ENCODE data around the gene WDFY3.

WDFY3 gene

DNA sequence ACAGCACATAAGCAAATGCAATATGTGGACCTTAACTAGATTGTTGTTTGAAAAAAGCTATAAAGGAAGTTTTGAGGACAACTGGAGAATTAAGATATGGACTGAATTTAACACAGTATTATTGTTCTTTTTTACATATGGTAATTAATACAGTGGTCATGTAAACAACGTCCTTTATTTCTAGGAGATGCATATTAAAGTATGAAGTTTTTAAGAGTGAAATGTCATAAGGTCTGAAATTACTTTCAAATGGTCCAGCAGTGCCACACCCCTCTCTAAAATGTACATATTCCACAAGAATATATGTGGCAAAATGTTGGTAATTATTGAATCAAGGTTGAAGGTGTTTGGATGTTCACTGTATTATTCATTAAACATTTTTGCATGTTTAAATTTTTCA, 40.9 kb downstream of the WDFY3 start:
- Histone ChIP-seq H3K9me3 (ENCODE audit: severe bottlenecking) (no peaks in the 10 kb centered on the region), H3K4me1 (ENCODE audit: insufficient read depth, poor library complexity, severe bottlenecking) (peaks cover 7% of the 10 kb centered on the region), H3K4me3 (ENCODE audit: severe bottlenecking) (no peak overlapping the region), H3K36me3 (ENCODE audit: low read depth) (peaks cover 22% of the 10 kb centered on the region), H3K27me3 (ENCODE audit: insufficient read depth, poor library complexity, severe bottlenecking) (no peaks in the 10 kb centered on the region), H3K27ac (ENCODE audit: poor library complexity, severe bottlenecking) (no peak overlapping the region)
- TF ChIP-seq, protein P1, sequence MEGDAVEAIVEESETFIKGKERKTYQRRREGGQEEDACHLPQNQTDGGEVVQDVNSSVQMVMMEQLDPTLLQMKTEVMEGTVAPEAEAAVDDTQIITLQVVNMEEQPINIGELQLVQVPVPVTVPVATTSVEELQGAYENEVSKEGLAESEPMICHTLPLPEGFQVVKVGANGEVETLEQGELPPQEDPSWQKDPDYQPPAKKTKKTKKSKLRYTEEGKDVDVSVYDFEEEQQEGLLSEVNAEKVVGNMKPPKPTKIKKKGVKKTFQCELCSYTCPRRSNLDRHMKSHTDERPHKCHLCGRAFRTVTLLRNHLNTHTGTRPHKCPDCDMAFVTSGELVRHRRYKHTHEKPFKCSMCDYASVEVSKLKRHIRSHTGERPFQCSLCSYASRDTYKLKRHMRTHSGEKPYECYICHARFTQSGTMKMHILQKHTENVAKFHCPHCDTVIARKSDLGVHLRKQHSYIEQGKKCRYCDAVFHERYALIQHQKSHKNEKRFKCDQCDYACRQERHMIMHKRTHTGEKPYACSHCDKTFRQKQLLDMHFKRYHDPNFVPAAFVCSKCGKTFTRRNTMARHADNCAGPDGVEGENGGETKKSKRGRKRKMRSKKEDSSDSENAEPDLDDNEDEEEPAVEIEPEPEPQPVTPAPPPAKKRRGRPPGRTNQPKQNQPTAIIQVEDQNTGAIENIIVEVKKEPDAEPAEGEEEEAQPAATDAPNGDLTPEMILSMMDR (IDR thresholded peaks at IDR 0.05; ENCODE audit: poor library complexity, severe bottlenecking) = no peak
- no peak for DNase-seq (ENCODE audit: low spot score)
- ATAC-seq (ENCODE audit: low read depth) = no peak

DNA sequence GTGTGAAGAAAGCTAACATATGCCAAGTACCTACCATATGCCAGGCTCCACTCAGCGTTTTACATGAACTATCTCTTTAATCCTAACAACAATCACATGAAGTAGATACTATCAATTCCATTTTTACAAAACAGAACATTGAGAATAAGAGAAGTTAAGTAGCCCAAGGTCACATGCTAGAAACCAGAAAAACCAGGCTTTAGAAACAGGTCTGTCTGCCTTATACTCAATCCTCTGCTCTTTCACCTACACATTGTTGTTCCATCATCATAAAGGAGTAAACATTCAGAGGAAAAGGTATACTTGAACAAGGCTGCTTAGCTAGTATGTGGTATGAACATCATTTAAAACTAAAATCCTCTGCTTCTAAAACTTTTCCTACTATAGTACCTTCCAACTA, 42.1 kb downstream of the WDFY3 start:
- Histone ChIP-seq H3K27ac (ENCODE audit: poor library complexity, severe bottlenecking) (no peak overlapping the region), H3K9me3 (ENCODE audit: severe bottlenecking) (no peaks in the 10 kb centered on the region), H3K36me3 (ENCODE audit: low read depth) (peaks cover 25% of the 10 kb centered on the region; the same call in 1 of the 2 replicates), H3K4me3 (ENCODE audit: severe bottlenecking) (no peak overlapping the region), H3K4me1 (ENCODE audit: insufficient read depth, poor library complexity, severe bottlenecking) (peaks cover 17% of the 10 kb centered on the region), H3K27me3 (ENCODE audit: insufficient read depth, poor library complexity, severe bottlenecking) (no peaks in the 10 kb centered on the region)
- DNase-seq (ENCODE audit: low spot score) (no peak), ATAC-seq (ENCODE audit: low read depth) (no peak)
- TF ChIP-seq, protein P1 (IDR thresholded peaks at IDR 0.05; ENCODE audit: poor library complexity, severe bottlenecking) = no peak

DNA sequence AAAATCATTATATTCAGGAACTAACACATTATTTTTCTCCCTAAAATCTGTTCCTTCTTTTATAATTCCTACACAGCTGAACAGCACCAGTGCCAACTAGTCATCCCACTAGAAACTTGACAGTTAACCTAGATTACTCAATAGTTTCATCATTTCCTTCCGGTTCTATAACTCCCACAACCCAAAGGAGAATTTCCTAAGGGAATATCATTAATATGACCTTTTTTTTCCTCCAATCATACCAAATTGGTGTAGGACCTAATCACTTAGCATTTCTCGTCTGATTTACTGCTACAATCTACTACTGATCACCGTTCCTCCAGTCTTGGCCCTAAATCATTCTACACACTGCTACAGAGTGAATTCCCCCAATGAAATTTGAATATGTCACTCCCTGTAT, 45.9 kb downstream of the WDFY3 start:
- Histone ChIP-seq H3K4me1 (ENCODE audit: insufficient read depth, poor library complexity, severe bottlenecking) (peaks cover 24% of the 10 kb centered on the region), H3K4me3 (ENCODE audit: severe bottlenecking) (no peak overlapping the region), H3K27ac (ENCODE audit: poor library complexity, severe bottlenecking) (peak overlapping the region; percentile 67), H3K27me3 (ENCODE audit: insufficient read depth, poor library complexity, severe bottlenecking) (no peaks in the 10 kb centered on the region), H3K36me3 (ENCODE audit: low read depth) (peaks cover 13% of the 10 kb centered on the region; the same call in 1 of the 2 replicates), H3K9me3 (ENCODE audit: severe bottlenecking) (no peaks in the 10 kb centered on the region)
- DNase-seq (ENCODE audit: low spot score) = no peak
- TF ChIP-seq, protein P1 (IDR thresholded peaks at IDR 0.05; ENCODE audit: poor library complexity, severe bottlenecking) = no peak
- peak; percentile 71 for ATAC-seq (ENCODE audit: low read depth)

DNA sequence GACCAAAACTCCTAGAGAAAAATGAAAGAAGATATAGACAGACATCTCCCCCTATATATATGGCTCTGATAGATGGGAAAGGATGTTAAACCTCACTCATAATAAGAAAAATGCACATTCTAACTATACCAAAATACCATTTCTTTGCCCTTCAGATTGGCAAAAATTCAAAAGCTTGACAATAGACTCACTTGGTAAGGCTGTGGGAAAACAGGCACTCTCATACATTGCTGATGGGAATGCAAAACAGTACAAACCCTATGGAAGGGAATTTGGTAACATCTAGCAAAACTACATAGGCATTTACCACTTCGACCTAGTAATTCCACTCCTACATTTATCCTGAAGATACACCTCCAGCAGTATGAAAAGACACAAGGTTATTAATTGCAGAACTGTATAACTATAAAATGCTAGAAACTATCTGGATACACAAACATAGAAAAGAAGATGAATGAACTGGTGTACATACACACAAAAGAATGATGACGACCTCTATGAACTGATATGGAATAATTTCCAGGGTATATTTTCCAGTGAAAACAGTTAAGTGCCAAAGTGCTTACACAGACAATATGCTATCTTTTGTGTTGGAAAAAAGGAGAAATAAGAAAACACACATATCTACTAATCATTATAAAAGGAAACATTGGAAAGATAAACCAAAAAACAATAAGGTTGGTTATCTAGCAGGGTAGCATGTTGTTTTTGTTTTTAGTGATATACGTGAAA, 48.5 kb downstream of the WDFY3 start:
- Histone ChIP-seq H3K4me3 (ENCODE audit: severe bottlenecking) (no peak overlapping the region), H3K9me3 (ENCODE audit: severe bottlenecking) (no peaks in the 10 kb centered on the region), H3K27ac (ENCODE audit: poor library complexity, severe bottlenecking) (no peak overlapping the region), H3K36me3 (ENCODE audit: low read depth) (peaks cover 13% of the 10 kb centered on the region), H3K27me3 (ENCODE audit: insufficient read depth, poor library complexity, severe bottlenecking) (no peaks in the 10 kb centered on the region), H3K4me1 (ENCODE audit: insufficient read depth, poor library complexity, severe bottlenecking) (peaks cover 36% of the 10 kb centered on the region)
- TF ChIP-seq, protein P1 (IDR thresholded peaks at IDR 0.05; ENCODE audit: poor library complexity, severe bottlenecking) = no peak
- no peak for DNase-seq (ENCODE audit: low spot score)
- no peak for ATAC-seq (ENCODE audit: low read depth)
